ENCODE data around the gene PCSK9. TPM values are rescaled to one million over a fixed set of nuclear protein-coding genes. Genes with fewer than 3 reads are reported as not detected.

PCSK9 gene
- total and polyA plus RNA-seq, 2 of the 13 experiments (the other 11 are each of a cell fraction or from before 2014, with no cell fraction given), result 33.3 to 80.5 TPM

DNA sequence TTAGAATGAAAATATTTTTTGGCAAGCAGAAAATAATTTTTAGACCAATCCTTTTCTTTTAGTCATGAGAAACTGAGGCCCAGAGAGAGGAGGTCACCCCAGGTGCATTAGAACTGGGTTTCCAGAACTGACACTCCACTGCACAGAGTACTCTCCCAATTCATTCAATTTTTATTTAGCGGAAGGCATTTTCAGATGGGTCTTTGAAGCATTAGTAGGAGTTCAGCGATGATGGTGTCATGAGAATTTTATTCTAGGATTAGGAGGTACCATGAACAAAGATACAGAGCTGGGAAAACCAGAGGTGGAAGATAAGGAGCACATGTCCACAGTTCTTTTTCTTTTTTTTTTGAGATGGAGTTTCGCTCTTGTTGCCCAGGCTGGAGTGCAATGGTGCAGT, 2.3 kb downstream of the PCSK9 start (continued):
- TF ChIP-seq, protein P1, sequence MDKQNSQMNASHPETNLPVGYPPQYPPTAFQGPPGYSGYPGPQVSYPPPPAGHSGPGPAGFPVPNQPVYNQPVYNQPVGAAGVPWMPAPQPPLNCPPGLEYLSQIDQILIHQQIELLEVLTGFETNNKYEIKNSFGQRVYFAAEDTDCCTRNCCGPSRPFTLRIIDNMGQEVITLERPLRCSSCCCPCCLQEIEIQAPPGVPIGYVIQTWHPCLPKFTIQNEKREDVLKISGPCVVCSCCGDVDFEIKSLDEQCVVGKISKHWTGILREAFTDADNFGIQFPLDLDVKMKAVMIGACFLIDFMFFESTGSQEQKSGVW (CRISPR knock-in tag; IDR thresholded peaks at IDR 0.05; ENCODE audit: borderline replicate concordance), result no peak
- TF ChIP-seq ZFP82 (CRISPR knock-in tag; IDR thresholded peaks at IDR 0.05; ENCODE audit: borderline replicate concordance) (no peak), ATF1 (CRISPR knock-in tag; IDR thresholded peaks at IDR 0.05) (no peak), FLYWCH1 (CRISPR knock-in tag; IDR thresholded peaks at IDR 0.05) (no peak), ZNF674 (CRISPR knock-in tag; IDR thresholded peaks at IDR 0.05; ENCODE audit: low read depth) (no peak), POLR2AphosphoS5 (IDR thresholded peaks at IDR 0.05; ENCODE audit: low read depth, low read length) (no peak)
- TF ChIP-seq, protein P2, sequence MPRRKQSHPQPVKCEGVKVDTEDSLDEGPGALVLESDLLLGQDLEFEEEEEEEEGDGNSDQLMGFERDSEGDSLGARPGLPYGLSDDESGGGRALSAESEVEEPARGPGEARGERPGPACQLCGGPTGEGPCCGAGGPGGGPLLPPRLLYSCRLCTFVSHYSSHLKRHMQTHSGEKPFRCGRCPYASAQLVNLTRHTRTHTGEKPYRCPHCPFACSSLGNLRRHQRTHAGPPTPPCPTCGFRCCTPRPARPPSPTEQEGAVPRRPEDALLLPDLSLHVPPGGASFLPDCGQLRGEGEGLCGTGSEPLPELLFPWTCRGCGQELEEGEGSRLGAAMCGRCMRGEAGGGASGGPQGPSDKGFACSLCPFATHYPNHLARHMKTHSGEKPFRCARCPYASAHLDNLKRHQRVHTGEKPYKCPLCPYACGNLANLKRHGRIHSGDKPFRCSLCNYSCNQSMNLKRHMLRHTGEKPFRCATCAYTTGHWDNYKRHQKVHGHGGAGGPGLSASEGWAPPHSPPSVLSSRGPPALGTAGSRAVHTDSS (CRISPR knock-in tag; conservative IDR thresholded peaks at IDR 0.05), result no peak

GRCh38 chr1:55043011-55043410, 3.7 kb downstream of the PCSK9 start:
- H3K36me3 ChIP-seq (replicated peaks in 1 of 2; ENCODE audit: control insufficient read depth in 1 of 2, insufficient read depth in 2 of 2, low read length in 2 of 2), result peaks cover 8 to 39% of the 10 kb centered on the region in 2 experiments
- no peaks in the 10 kb centered on the region for H3K27me3 ChIP-seq (ENCODE audit: control insufficient read depth in 1 of 2, insufficient read depth in 2 of 2, low read length in 2 of 2)
- H3K9me3 ChIP-seq (ENCODE audit: low read length), result no peaks in the 10 kb centered on the region
- H3K4me1 ChIP-seq (ENCODE audit: insufficient read depth, low read length), result peaks cover 58% of the 10 kb centered on the region
- in situ Hi-C loops (cut with HindIII; ENCODE audit: extremely low pct_ligation_motif_present, low pct_unique_long_range_greater_than_20kb) (no loop called here), intact Hi-C loops (cut with micrococcal nuclease; ENCODE audit: unreplicated experiment) (no loop called here)
- BruUV-seq (replicated peaks), result no TSS peak
- ChIA-PET CTCF (ENCODE audit: low intra/inter-chr PET ratio, low total read pairs) (no interaction called here), POLR2A (no interaction called here)
- no peak overlapping the region for H2AFZ ChIP-seq (ENCODE audit: low read length)
- TF ChIP-seq SRY (CRISPR knock-in tag; IDR thresholded peaks at IDR 0.05) (no peak), FIP1L1 (IDR thresholded peaks at IDR 0.05; ENCODE audit: borderline replicate concordance, insufficient read depth, low read depth, low read length) (no peak), UBTF (CRISPR knock-in tag; IDR thresholded peaks at IDR 0.05) (0 out of 2 replicates have a peak, but pooled peaks have one; percentile 11)
- no peak overlapping the region for H3K9ac ChIP-seq (ENCODE audit: insufficient read depth, low read depth, low read length)
- DNase-seq (ENCODE audit: low spot score) (no peak), ATAC-seq (no peak), FAIRE-seq (no peak)
- peak overlapping the region; percentile 94 for H3K4me2 ChIP-seq (ENCODE audit: low read depth, low read length)
- 0 out of 6 replicates have a peak overlapping the region, but pooled peaks of 1 of the 3 experiments have one; percentile 3 for H3K4me3 ChIP-seq (replicated peaks in 1 of 3; ENCODE audit: insufficient read depth in 1 of 3, low read depth in 2 of 3, low read length in 3 of 3)
- no peak overlapping the region for H3K27ac ChIP-seq (ENCODE audit: extremely low read length, insufficient read depth, low read length)
- H3K79me2 ChIP-seq (ENCODE audit: insufficient read depth, low read length), result peaks cover 80% of the 10 kb centered on the region
- H4K20me1 ChIP-seq (ENCODE audit: insufficient read depth, low read length), result peaks cover 47% of the 10 kb centered on the region
- whole genome bisulfite sequencing (ENCODE audit: low lambda C conversion rate), result 86% methylated on average over 2 of the region's 2 CpGs
